Panc1 (cell line): ENCODE results near the gene SPATA3.

ENCODE experiments used
- CTCF ChIP-seq: fragments of 450-650 bp; IDR thresholded peaks from 2 replicates; pipeline ENCODE4 v1.5.1; 2017; ENCODE audit warnings: mild to moderate bottlenecking
- POLR2AphosphoS5 ChIP-seq: IDR thresholded peaks from 2 replicates; pipeline ENCODE4 v1.6.1; 2012; ENCODE audit warnings: mild to moderate bottlenecking, low read depth, low read length, moderate library complexity
- SIN3A ChIP-seq: IDR thresholded peaks from 2 replicates; pipeline ENCODE4 v1.6.1; 2012; ENCODE audit warnings: low read depth, mild to moderate bottlenecking, low read length, moderate library complexity, borderline replicate concordance; ENCODE audit not compliant: insufficient read depth
- TCF7L2 ChIP-seq: IDR thresholded peaks from 2 replicates; pipeline ENCODE4 v1.6.1; 2011; ENCODE audit warnings: mild to moderate bottlenecking, low read depth, low read length, inconsistent platforms
- TF ChIP-seq, protein P1 (sequence below), 2 experiments: IDR thresholded peaks; 2 replicates each; pipeline ENCODE4 v1.6.1; 2011 to 2012; ENCODE audit warnings: low read depth in 2 of 2, control low read depth in 1 of 2, low read length in 1 of 2, mild to moderate bottlenecking in 1 of 2, moderate library complexity in 1 of 2; ENCODE audit not compliant: insufficient read depth in 1 of 2

GRCh38 chr2:230964136-230964730, 31.7 kb upstream of the SPATA3 start:
- no peak for TF ChIP-seq TCF7L2
- no peak for TF ChIP-seq CTCF
- TF ChIP-seq POLR2AphosphoS5, result no peak
- TF ChIP-seq, protein P1, sequence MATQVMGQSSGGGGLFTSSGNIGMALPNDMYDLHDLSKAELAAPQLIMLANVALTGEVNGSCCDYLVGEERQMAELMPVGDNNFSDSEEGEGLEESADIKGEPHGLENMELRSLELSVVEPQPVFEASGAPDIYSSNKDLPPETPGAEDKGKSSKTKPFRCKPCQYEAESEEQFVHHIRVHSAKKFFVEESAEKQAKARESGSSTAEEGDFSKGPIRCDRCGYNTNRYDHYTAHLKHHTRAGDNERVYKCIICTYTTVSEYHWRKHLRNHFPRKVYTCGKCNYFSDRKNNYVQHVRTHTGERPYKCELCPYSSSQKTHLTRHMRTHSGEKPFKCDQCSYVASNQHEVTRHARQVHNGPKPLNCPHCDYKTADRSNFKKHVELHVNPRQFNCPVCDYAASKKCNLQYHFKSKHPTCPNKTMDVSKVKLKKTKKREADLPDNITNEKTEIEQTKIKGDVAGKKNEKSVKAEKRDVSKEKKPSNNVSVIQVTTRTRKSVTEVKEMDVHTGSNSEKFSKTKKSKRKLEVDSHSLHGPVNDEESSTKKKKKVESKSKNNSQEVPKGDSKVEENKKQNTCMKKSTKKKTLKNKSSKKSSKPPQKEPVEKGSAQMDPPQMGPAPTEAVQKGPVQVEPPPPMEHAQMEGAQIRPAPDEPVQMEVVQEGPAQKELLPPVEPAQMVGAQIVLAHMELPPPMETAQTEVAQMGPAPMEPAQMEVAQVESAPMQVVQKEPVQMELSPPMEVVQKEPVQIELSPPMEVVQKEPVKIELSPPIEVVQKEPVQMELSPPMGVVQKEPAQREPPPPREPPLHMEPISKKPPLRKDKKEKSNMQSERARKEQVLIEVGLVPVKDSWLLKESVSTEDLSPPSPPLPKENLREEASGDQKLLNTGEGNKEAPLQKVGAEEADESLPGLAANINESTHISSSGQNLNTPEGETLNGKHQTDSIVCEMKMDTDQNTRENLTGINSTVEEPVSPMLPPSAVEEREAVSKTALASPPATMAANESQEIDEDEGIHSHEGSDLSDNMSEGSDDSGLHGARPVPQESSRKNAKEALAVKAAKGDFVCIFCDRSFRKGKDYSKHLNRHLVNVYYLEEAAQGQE (IDR thresholded peaks at IDR 0.05; ENCODE audit: insufficient read depth in 1 of 2, low read depth in 2 of 2, low read length in 1 of 2), result no peak
- TF ChIP-seq SIN3A, result no peak
